Left ventricle myocardium inferior (tissue), 1 donor: ENCODE measurements around the gene ITSN2. TPM values are rescaled to one million over a fixed set of nuclear protein-coding genes. Genes with fewer than 3 reads are reported as not detected.

ENCODE experiments used
- DNase-seq: peaks from one replicate; pipeline ENCODE4 v3.0.0-alpha.2; 2020
- H3K27ac ChIP-seq: fragments of 200-600 bp; replicated peaks from 2 replicates; pipeline ENCODE4 v1.8.0; 2021
- H3K27me3 ChIP-seq: fragments of 200-600 bp; 2 replicates; pipeline ENCODE4 v1.8.0; 2021; ENCODE audit warnings: low read depth
- H3K36me3 ChIP-seq: fragments of 200-600 bp; 2 replicates; pipeline ENCODE4 v1.8.0; 2021
- H3K4me1 ChIP-seq: fragments of 200-600 bp; 2 replicates; pipeline ENCODE4 v1.8.0; 2021
- H3K4me3 ChIP-seq: fragments of 200-600 bp; 2 replicates; pipeline ENCODE4 v1.8.0; 2021; ENCODE audit warnings: mild to moderate bottlenecking, moderate library complexity
- H3K9me3 ChIP-seq: fragments of 200-600 bp; replicated peaks from 2 replicates; pipeline ENCODE4 v1.8.0; 2021
- intact Hi-C: fragments of 100-400 bp; cut with micrococcal nuclease; formaldehyde crosslinking; loops from one replicate; pipeline ENCODE4 v1.11.0; 2022
- total RNA-seq: library from RNA; stranded (reverse); fragmentation: NEBNext Ultra II Directional; extraction: Animal tissue kit (Norgen Biotek cat#: 25700); gene quantifications from one replicate; pipeline ENCODE4 v1.2.1, GENCODE V29; 2021
- TF ChIP-seq, protein P1 (sequence below): fragments of 200-600 bp; IDR thresholded peaks from 2 replicates; pipeline ENCODE4 v1.8.0; 2021; ENCODE audit warnings: antibody characterized with exemption, mild to moderate bottlenecking, borderline replicate concordance
- donor health status: DM: no; HTN: yes; CAD: no; lungs with severe emphysema.

ITSN2 gene
- total RNA-seq, 1 donor from 2014 or later = 24.4 TPM

DNA sequence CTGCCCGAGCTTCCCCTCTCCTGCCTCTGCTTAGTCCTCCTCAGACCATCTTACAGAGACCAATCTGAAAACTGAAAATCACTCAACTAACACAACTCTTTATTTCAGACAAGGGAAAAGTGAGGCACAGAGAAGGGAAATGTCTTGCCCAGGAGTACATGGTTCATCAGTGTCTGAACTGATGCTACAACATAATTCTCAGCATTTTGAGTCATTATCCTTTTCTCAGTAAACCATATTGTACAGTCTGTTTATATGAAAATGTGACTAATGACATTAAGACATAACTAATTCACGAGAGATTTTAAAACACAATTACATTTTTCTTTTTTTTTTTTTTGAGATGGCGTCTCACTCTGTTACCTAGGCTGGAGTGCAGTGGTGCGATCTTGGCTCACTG is 62.7 kb downstream of the ITSN2 start:
- Histone ChIP-seq H3K27ac (no peak overlapping the region), H3K4me1 (peaks cover 1% of the 10 kb centered on the region), H3K36me3 (peaks cover 99% of the 10 kb centered on the region), H3K27me3 (no peaks in the 10 kb centered on the region), H3K4me3 (no peak overlapping the region), H3K9me3 (no peaks in the 10 kb centered on the region)
- DNase-seq = no peak
- TF ChIP-seq, protein P1, sequence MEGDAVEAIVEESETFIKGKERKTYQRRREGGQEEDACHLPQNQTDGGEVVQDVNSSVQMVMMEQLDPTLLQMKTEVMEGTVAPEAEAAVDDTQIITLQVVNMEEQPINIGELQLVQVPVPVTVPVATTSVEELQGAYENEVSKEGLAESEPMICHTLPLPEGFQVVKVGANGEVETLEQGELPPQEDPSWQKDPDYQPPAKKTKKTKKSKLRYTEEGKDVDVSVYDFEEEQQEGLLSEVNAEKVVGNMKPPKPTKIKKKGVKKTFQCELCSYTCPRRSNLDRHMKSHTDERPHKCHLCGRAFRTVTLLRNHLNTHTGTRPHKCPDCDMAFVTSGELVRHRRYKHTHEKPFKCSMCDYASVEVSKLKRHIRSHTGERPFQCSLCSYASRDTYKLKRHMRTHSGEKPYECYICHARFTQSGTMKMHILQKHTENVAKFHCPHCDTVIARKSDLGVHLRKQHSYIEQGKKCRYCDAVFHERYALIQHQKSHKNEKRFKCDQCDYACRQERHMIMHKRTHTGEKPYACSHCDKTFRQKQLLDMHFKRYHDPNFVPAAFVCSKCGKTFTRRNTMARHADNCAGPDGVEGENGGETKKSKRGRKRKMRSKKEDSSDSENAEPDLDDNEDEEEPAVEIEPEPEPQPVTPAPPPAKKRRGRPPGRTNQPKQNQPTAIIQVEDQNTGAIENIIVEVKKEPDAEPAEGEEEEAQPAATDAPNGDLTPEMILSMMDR = no peak
- intact Hi-C loops = no loop called here

DNA sequence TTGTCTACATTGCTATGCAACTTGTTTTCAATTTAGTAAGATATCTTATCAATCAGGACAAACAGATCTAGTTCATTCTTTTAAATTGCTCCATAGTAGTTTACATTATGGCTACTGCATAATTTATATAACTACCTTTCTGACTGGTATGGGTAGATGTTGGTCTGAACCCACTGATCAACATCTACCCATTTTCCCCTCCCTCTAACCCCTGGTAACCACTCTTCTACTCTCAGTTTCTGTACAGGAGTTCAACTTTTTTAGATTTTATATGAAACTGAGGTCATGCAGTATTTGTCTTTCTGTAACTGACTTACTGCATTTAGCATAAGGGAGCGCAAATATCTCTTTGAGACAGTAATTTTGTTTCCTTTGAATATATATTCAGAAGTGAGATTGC is 73.2 kb downstream of the ITSN2 start:
- no peak for DNase-seq
- no peak overlapping the region for H3K27ac ChIP-seq
- no peaks in the 10 kb centered on the region for H3K4me1 ChIP-seq
- intact Hi-C loops = no loop called here
- no peaks in the 10 kb centered on the region for H3K27me3 ChIP-seq
- H3K9me3 ChIP-seq = no peaks in the 10 kb centered on the region
- TF ChIP-seq, protein P1 = no peak
- H3K4me3 ChIP-seq = no peak overlapping the region
- peaks cover 83% of the 10 kb centered on the region for H3K36me3 ChIP-seq

- H3K9me3 ChIP-seq = no peaks in the 10 kb centered on the region
- TF ChIP-seq, protein P1 = no peak
- peaks cover 82% of the 10 kb centered on the region for H3K36me3 ChIP-seq
- no peaks in the 10 kb centered on the region for H3K27me3 ChIP-seq
- intact Hi-C loops = no loop called here
- DNase-seq = no peak
- H3K4me1 ChIP-seq = no peaks in the 10 kb centered on the region
- H3K27ac ChIP-seq = no peak overlapping the region
- no peak overlapping the region for H3K4me3 ChIP-seq
Measured at GRCh38 chr2:24285484-24286152, 74.7 kb downstream of the ITSN2 start.

- Histone ChIP-seq H3K9me3 (no peaks in the 10 kb centered on the region), H3K4me3 (no peak overlapping the region), H3K27ac (no peak overlapping the region), H3K4me1 (peaks cover 16% of the 10 kb centered on the region), H3K36me3 (peaks cover 56% of the 10 kb centered on the region), H3K27me3 (no peaks in the 10 kb centered on the region)
- no peak for DNase-seq
- TF ChIP-seq, protein P1 = no peak
- intact Hi-C loops = no loop called here
Measured at GRCh38 chr2:24280645-24281044, 79.7 kb downstream of the ITSN2 start.

GRCh38 chr2:24280161-24280560 is 80.2 kb downstream of the ITSN2 start:
- Histone ChIP-seq H3K4me1 (peaks cover 16% of the 10 kb centered on the region), H3K9me3 (no peaks in the 10 kb centered on the region), H3K27me3 (no peaks in the 10 kb centered on the region), H3K27ac (no peak overlapping the region), H3K36me3 (peaks cover 56% of the 10 kb centered on the region), H3K4me3 (no peak overlapping the region)
- intact Hi-C loops = no loop called here
- no peak for DNase-seq
- TF ChIP-seq, protein P1 = no peak
